ENCODE data around the gene MTURN.

GRCh38 chr7:30171766-30172447 is 37.1 kb downstream of the MTURN start:
- no peak for TF ChIP-seq CTCF (conservative IDR thresholded peaks at IDR 0.05; ENCODE audit: low read depth, low read length)
- no peak for TF ChIP-seq EZH2 (IDR thresholded peaks at IDR 0.05; ENCODE audit: low read length, unreplicated experiment)
- TF ChIP-seq EZH2phosphoT487 (IDR thresholded peaks at IDR 0.05; ENCODE audit: borderline replicate concordance, low read length), result no peak

Data from PC-3 (cell line).